SKM-1 (cell line): ENCODE measurements around the gene PARD3B.

Experiments
- DNase-seq: peaks from one replicate; lab custom pipeline; 2025; ENCODE audit not compliant: unreplicated experiment; lab: John Stamatoyannopoulos, UW

The PARD3B gene

GRCh38 chr2:204885747-204886146, 340.5 kb downstream of the PARD3B start:
- DNase-seq, result no peak

- DNase-seq, result no peak
Measured at GRCh38 chr2:204886713-204887112, 341.4 kb downstream of the PARD3B start.

- DNase-seq, result no peak
Measured at GRCh38 chr2:204888222-204888621, 342.9 kb downstream of the PARD3B start.

- no peak for DNase-seq
Measured at GRCh38 chr2:204890680-204891079, 345.4 kb downstream of the PARD3B start.

GRCh38 chr2:204891739-204892138, 346.5 kb downstream of the PARD3B start:
- no peak for DNase-seq

- DNase-seq, result no peak
Measured at GRCh38 chr2:204892506-204893255, 347.4 kb downstream of the PARD3B start.

- no peak for DNase-seq
Measured at GRCh38 chr2:204896146-204896545, 350.9 kb downstream of the PARD3B start.

- no peak for DNase-seq
Measured at GRCh38 chr2:204897561-204897960, 352.3 kb downstream of the PARD3B start.

GRCh38 chr2:204898928-204899640, 353.8 kb downstream of the PARD3B start:
- DNase-seq, result no peak

GRCh38 chr2:204899983-204900382, 354.7 kb downstream of the PARD3B start:
- DNase-seq, result no peak

- no peak for DNase-seq
Measured at GRCh38 chr2:204900487-204900886, 355.2 kb downstream of the PARD3B start.

GRCh38 chr2:204900910-204901309, 355.6 kb downstream of the PARD3B start:
- no peak for DNase-seq

- no peak for DNase-seq
Measured at GRCh38 chr2:204901591-204901990, 356.3 kb downstream of the PARD3B start.

GRCh38 chr2:204909791-204910190, 364.5 kb downstream of the PARD3B start:
- no peak for DNase-seq

GRCh38 chr2:204913312-204913711, 368.0 kb downstream of the PARD3B start:
- no peak for DNase-seq

GRCh38 chr2:204913854-204914464, 368.7 kb downstream of the PARD3B start:
- no peak for DNase-seq

- DNase-seq, result no peak
Measured at GRCh38 chr2:204914708-204915107, 369.4 kb downstream of the PARD3B start.

GRCh38 chr2:204917089-204917701, 371.9 kb downstream of the PARD3B start:
- DNase-seq, result no peak

GRCh38 chr2:204920776-204921175, 375.5 kb downstream of the PARD3B start:
- no peak for DNase-seq

GRCh38 chr2:204923957-204924356, 378.7 kb downstream of the PARD3B start:
- DNase-seq, result no peak

GRCh38 chr2:204931562-204931961, 386.3 kb downstream of the PARD3B start:
- no peak for DNase-seq
